Body of pancreas (tissue), 4 donors: ENCODE data around the gene STX18. TPM values are rescaled to one million over a fixed set of nuclear protein-coding genes. Genes with fewer than 3 reads are reported as not detected.

Experiments used
- ATAC-seq: fragments of 150-250 bp; one replicate; pipeline ENCODE4 v1.9.1; 2016
- DNase-seq, 4 donors: peaks; one replicate each; pipeline ENCODE4 v3.0.0-alpha.2; 2019
- H3K27ac ChIP-seq, 4 donors: fragments of 200-600 bp; sonication (generic); 1 replicate in 3 of 4; 2 replicates in 1 of 4; pipeline versions ENCODE4 v1.5.1 to v1.6.1; 2016 to 2019; ENCODE audit warnings: mild to moderate bottlenecking in 1 of 4, mixed read lengths in 1 of 4, moderate library complexity in 1 of 4
- H3K27me3 ChIP-seq, 2 donors: fragments of 200-600 bp; sonication (generic); one replicate each; pipeline ENCODE4 v1.6.0; 2016; ENCODE audit warnings: mild to moderate bottlenecking in 1 of 2
- H3K36me3 ChIP-seq, 2 donors: fragments of 200-600 bp; sonication (generic); replicated peaks in 1 of 2; 2 replicates each; pipeline ENCODE4 v1.5.1; 2016; ENCODE audit warnings: low read depth in 2 of 2; ENCODE audit not compliant: insufficient read depth in 1 of 2
- H3K4me1 ChIP-seq: fragments of 200-600 bp; sonication (generic); one replicate; pipeline ENCODE4 v1.6.0; 2016
- H3K4me3 ChIP-seq, 2 donors: fragments of 200-600 bp; sonication (generic); 1 replicate in 1 of 2; 2 replicates in 1 of 2; pipeline ENCODE4 v1.5.1; 2016 to 2019
- H3K9me3 ChIP-seq, 3 donors: fragments of 200-600 bp; sonication (generic); 1 replicate in 2 of 3; 2 replicates in 1 of 3; pipeline ENCODE4 v1.5.1; 2016
- CTCF ChIP-seq, 7 experiments: fragments of 450-650 bp in 4 of 7; fragments of 200-600 bp in 3 of 7; sonication (generic) in 3 of 7; IDR thresholded peaks; one replicate each; pipeline ENCODE4 v1.5.1; 2016 to 2019; ENCODE audit warnings: antibody characterized with exemption in 7 of 7
- POLR2A ChIP-seq, 3 donors: fragments of 450-650 bp; IDR thresholded peaks; one replicate each; pipeline ENCODE4 v1.6.1; 2016; ENCODE audit warnings: antibody characterized with exemption in 3 of 3, mild to moderate bottlenecking in 2 of 3
- WGBS, 2 donors: methylation state at CpG; one replicate each; pipeline ENCODE4 v1.1.5; 2017; 5-methylcytosine and 5-hydroxymethylcytosine counted together
- intact Hi-C: fragments of 100-400 bp; cut with DNase I; formaldehyde crosslinking; loops from one replicate; pipeline ENCODE4 v1.15.1; 2023
- total RNA-seq, 2 donors: library from RNA; depleted of rRNA; stranded (reverse); fragments of >200 nt; gene quantifications; one replicate each; pipeline ENCODE4 v1.1.0, GENCODE V29; 2016

The STX18 gene
- total RNA-seq, 2 donors from 2014 or later, result 13.5 to 53.4 TPM

- WGBS, 2 donors, result 28 to 48% methylated on average over 10 of the region's 10 CpGs
- H3K27me3 ChIP-seq, result no peaks in the 10 kb centered on the region
- intact Hi-C loops, result no loop called here
- no peak overlapping the region for H3K4me3 ChIP-seq
- no peak for TF ChIP-seq CTCF (IDR thresholded peaks at IDR 0.05)
- TF ChIP-seq POLR2A (IDR thresholded peaks at IDR 0.05), result peak in 1 of 3 donors; percentile 22
- H3K36me3 ChIP-seq, result no peaks in the 10 kb centered on the region
- DNase-seq (peak in 2 of 4 donors; percentile 13 to 16), ATAC-seq (peak; percentile 60)
- H3K27ac ChIP-seq, result peak overlapping the region in 3 of 4 donors; percentile 49 to 74 (median 71)
- no peaks in the 10 kb centered on the region for H3K9me3 ChIP-seq
- H3K4me1 ChIP-seq, result peaks cover 26% of the 10 kb centered on the region
Observed at GRCh38 chr4:4502694-4503311, 39.0 kb downstream of the STX18 start.

DNA sequence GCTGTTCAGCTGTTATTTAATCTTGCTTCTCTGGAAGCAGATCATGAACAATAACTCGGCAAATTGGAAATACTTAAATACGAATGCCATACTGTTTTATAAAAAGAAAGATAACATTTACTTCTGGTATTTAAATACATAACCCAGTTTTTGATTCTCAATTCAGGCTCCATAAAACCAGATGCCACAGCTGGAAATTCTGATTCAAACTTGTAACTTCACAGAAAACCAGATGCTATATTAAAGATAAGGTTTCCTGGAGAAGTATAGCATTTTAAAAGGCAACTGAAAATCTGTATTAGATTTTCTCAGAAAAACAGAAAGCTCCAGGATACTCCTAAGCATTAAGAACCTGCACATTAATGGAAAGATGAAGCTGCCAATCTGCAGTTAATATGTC lies 40.2 kb downstream of the STX18 start:
- WGBS, 2 donors, result 78 to 89% methylated on average over 2 of the region's 2 CpGs
- TF ChIP-seq POLR2A (IDR thresholded peaks at IDR 0.05) (no peak), CTCF (IDR thresholded peaks at IDR 0.05) (no peak)
- Histone ChIP-seq H3K9me3 (no peaks in the 10 kb centered on the region), H3K4me1 (peaks cover 26% of the 10 kb centered on the region), H3K4me3 (no peak overlapping the region), H3K36me3 (no peaks in the 10 kb centered on the region), H3K27ac (peak overlapping the region in 2 of 4 donors; percentile 71 to 74), H3K27me3 (no peaks in the 10 kb centered on the region)
- DNase-seq (no peak), ATAC-seq (no peak)
- intact Hi-C loops, result no loop called here

GRCh38 chr4:4499438-4500123 lies 42.3 kb downstream of the STX18 start:
- H3K9me3 ChIP-seq, result no peaks in the 10 kb centered on the region
- H3K27ac ChIP-seq, result peak overlapping the region in 3 of 4 donors; percentile 15 to 73 (median 37)
- intact Hi-C loops, result no loop called here
- peak; percentile 79 for ATAC-seq
- no peaks in the 10 kb centered on the region for H3K36me3 ChIP-seq
- no peak for DNase-seq
- H3K4me3 ChIP-seq, result no peak overlapping the region
- H3K27me3 ChIP-seq, result no peaks in the 10 kb centered on the region
- 17 to 19% methylated on average over 4 of the region's 4 CpGs for WGBS, 2 donors
- peaks cover 28% of the 10 kb centered on the region for H3K4me1 ChIP-seq
- TF ChIP-seq CTCF (IDR thresholded peaks at IDR 0.05), result no peak
- TF ChIP-seq POLR2A (IDR thresholded peaks at IDR 0.05), result peak in 1 of 3 donors; percentile 35

GRCh38 chr4:4496592-4497372 lies 45.1 kb downstream of the STX18 start:
- Histone ChIP-seq H3K27ac (peak overlapping the region in 3 of 4 donors; percentile 15 to 50 (median 22)), H3K36me3 (no peaks in the 10 kb centered on the region), H3K4me1 (peaks cover 26% of the 10 kb centered on the region), H3K27me3 (no peaks in the 10 kb centered on the region), H3K9me3 (peaks cover 0 to 3% (median 0%) of the 10 kb centered on the region in 3 donors), H3K4me3 (no peak overlapping the region)
- intact Hi-C loops, result no loop called here
- ATAC-seq, result no peak
- 68 to 69% methylated on average over 9 of the region's 9 CpGs for WGBS, 2 donors
- TF ChIP-seq CTCF (IDR thresholded peaks at IDR 0.05) (no peak), POLR2A (IDR thresholded peaks at IDR 0.05) (no peak)
- DNase-seq, result peak in 2 of 4 donors; percentile 12 to 24
